Right lobe of liver (tissue), 4 donors: Measurements from ENCODE around the gene PADI4.

Source experiments
- CTCF ChIP-seq, 4 donors: fragments of 200-600 bp in 3 of 4; fragments of 450-650 bp in 1 of 4; IDR thresholded peaks; one replicate each; pipeline versions ENCODE4 v1.5.1 to v1.8.0; 2016 to 2022; ENCODE audit warnings: antibody characterized with exemption in 4 of 4, mild to moderate bottlenecking in 2 of 4
- POLR2A ChIP-seq: fragments of 450-650 bp; IDR thresholded peaks from one replicate; pipeline ENCODE4 v1.6.1; 2017; ENCODE audit warnings: antibody characterized with exemption, mild to moderate bottlenecking
- donor health status: DM: no; HTN: no; CAD: no.
- donor health status: DM: no; HTN: no; CAD: no.
- donor health status: DM: no; HTN: yes; CAD: no.

- TF ChIP-seq CTCF (IDR thresholded peaks at IDR 0.05) = no peak
- TF ChIP-seq POLR2A = no peak
Measured at GRCh38 chr1:17306921-17307320, 1.1 kb upstream of the PADI4 start.
